ENCODE results near the gene ZCCHC7. TPM values are rescaled to one million over a fixed set of nuclear protein-coding genes. Genes with fewer than 3 reads are reported as not detected.
"Not testable (repeated sequence)": the region's sequence is repeated elsewhere in the genome, so short reads cannot be mapped to it uniquely, and the experiment has no call there.

The ZCCHC7 gene
- polyA plus RNA-seq, 3 donors = 8.7 to 12.9 (median 12.5) TPM

DNA sequence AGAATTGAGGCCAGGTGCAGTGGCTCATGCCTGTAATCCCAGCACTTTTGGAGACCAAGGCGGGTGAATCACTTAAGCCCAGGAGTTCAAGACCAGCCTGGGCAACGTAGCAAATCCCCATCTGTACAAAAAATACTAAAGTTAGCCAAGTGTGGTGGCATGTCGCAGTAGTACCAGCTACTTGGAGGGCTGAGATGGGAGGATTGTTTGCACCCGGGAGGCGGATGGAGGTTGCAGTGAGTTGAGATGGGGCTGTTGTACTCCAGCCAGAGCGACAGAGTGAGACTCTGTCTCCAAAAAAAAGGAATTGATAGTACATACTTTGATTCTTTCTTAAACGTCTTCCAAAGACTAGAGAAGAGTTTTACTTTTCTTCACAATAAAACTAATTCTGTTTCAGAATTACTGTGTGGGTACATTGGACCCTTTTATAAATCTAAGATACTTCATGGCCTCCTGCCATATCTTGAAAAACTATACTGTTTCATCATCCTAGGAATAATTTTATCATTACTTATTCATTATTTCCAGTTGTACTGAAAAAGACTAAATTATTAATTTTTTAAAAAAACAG is 170.1 kb downstream of the ZCCHC7 start:
- H3K27me3 ChIP-seq (ENCODE audit: control insufficient read depth in 2 of 2, insufficient read depth in 2 of 2, low read length in 2 of 2) = no peaks in the 10 kb centered on the region
- Mint-ChIP-seq H3K4me1 (peaks cover 12% of the 10 kb centered on the region), H3K4me3 (no peak overlapping the region), H3K36me3 (peaks cover 3 to 6% of the 10 kb centered on the region in 2 donors), H3K9me3 (peaks cover 0 to 1% (median 0%) of the 10 kb centered on the region in 7 donors), H3K27me3 (ENCODE audit: low read depth in 3 of 3) (no peaks in the 10 kb centered on the region), H3K27ac (peak overlapping the region in 3 of 7 donors; percentile 8 to 67 (median 49))
- H3K4me3 ChIP-seq (replicated peaks in 1 of 3; ENCODE audit: low read depth in 2 of 3, low read length in 3 of 3) = no peak overlapping the region
- H3K79me2 ChIP-seq (ENCODE audit: insufficient read depth, low read length) = no peaks in the 10 kb centered on the region
- H3K4me1 ChIP-seq (ENCODE audit: control insufficient read depth in 1 of 2, insufficient read depth in 2 of 2, low read length in 2 of 2) = peaks cover 0 to 11% of the 10 kb centered on the region in 2 donors
- H2AFZ ChIP-seq (ENCODE audit: insufficient read depth, low read depth, low read length, poor library complexity, severe bottlenecking) = no peak overlapping the region
- no peak overlapping the region for H3K4me2 ChIP-seq (replicated peaks; ENCODE audit: extremely low read depth, low read length, poor library complexity, severe bottlenecking)
- H3K36me3 ChIP-seq (replicated peaks in 1 of 2; ENCODE audit: control insufficient read depth in 1 of 2, insufficient read depth in 2 of 2, low read length in 2 of 2) = no peaks in the 10 kb centered on the region
- TF ChIP-seq, protein P1, sequence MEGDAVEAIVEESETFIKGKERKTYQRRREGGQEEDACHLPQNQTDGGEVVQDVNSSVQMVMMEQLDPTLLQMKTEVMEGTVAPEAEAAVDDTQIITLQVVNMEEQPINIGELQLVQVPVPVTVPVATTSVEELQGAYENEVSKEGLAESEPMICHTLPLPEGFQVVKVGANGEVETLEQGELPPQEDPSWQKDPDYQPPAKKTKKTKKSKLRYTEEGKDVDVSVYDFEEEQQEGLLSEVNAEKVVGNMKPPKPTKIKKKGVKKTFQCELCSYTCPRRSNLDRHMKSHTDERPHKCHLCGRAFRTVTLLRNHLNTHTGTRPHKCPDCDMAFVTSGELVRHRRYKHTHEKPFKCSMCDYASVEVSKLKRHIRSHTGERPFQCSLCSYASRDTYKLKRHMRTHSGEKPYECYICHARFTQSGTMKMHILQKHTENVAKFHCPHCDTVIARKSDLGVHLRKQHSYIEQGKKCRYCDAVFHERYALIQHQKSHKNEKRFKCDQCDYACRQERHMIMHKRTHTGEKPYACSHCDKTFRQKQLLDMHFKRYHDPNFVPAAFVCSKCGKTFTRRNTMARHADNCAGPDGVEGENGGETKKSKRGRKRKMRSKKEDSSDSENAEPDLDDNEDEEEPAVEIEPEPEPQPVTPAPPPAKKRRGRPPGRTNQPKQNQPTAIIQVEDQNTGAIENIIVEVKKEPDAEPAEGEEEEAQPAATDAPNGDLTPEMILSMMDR (IDR thresholded peaks at IDR 0.05) = no peak
- peaks cover 3% of the 10 kb centered on the region for H4K20me1 ChIP-seq (ENCODE audit: insufficient read depth, low read length)
- H3K9me3 ChIP-seq (replicated peaks in 1 of 2; ENCODE audit: control insufficient read depth in 1 of 2, insufficient read depth in 1 of 2, low read length in 2 of 2) = no peaks in the 10 kb centered on the region
- H3K9ac ChIP-seq (ENCODE audit: insufficient read depth, low read length, poor library complexity, severe bottlenecking) = no peak overlapping the region
- WGBS (ENCODE audit: insufficient coverage) = 100% methylated on average over 1 of the region's 7 CpGs
- DNase-seq = no peak
- no peak overlapping the region for H3K27ac ChIP-seq (ENCODE audit: low read depth in 1 of 2, low read length in 2 of 2)
- intact Hi-C loops (cut with micrococcal nuclease) = no loop called here

DNA sequence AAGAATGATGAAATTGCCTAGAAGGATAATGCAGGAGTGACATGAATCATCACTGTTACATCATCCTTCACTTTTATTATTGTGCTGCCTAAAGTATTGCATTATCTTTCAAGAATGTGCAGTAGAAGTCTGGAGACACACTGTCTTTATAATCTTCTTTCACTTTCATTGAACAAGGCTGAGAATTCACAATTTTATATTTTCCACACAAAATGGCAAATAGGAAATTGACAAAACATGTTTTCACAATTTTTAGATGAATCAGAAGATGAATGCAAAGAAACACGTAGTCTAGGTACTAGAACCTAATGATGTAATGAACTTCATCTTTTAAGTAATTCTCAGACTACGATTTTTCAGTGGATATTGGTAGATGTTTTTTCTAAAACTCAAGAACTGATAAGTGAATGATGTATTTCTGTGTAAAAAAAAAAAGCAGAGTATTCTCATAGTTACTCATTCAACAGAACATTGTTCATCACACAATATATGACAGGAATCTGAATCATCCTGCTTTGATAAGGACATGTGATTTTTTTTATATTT is 170.6 kb downstream of the ZCCHC7 start:
- Mint-ChIP-seq H3K4me1 (peaks cover 12% of the 10 kb centered on the region), H3K27ac (peak overlapping the region in 4 of 7 donors; percentile 24 to 56 (median 44))

DNA sequence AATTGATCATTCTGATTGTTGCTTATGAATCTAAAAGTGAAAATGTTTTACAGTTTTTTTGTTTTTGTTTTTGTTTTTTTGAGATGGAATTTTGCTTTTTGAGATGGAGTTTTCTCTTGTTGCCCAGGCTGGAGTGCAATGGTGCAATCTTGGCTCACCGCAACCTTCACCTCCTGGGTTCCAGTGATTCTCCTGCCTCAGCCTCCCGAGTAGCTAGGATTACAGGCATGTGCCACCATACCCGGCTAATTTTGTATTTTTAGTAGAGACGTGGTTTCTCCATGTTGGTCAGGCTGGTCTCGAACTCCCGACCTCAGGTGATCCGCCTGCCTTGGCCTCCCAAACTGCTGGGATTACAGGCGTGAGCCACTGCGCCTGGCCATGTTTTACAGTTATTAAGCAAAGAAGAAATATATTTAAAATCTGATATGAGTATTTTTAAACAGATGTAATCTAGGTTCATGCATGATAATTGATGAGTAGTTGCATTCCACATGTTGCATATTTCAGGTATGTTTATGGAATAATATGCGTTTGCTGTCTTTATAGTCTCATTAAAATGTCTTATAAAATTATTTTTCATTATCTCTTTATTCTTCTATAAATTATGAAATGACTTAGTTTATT is 171.4 kb downstream of the ZCCHC7 start:
- DNase-seq; H3K27ac ChIP-seq (ENCODE audit: low read depth in 1 of 2, low read length in 2 of 2); intact Hi-C loops (cut with micrococcal nuclease); H3K9me3 ChIP-seq (replicated peaks in 1 of 2; ENCODE audit: control insufficient read depth in 1 of 2, insufficient read depth in 1 of 2, low read length in 2 of 2); H2AFZ ChIP-seq (ENCODE audit: insufficient read depth, low read depth, low read length, poor library complexity, severe bottlenecking); H3K9ac ChIP-seq (ENCODE audit: insufficient read depth, low read length, poor library complexity, severe bottlenecking); H4K20me1 ChIP-seq (ENCODE audit: insufficient read depth, low read length); H3K36me3 Mint-ChIP-seq; H3K4me3 ChIP-seq (replicated peaks in 1 of 3; ENCODE audit: low read depth in 2 of 3, low read length in 3 of 3); H3K9me3 Mint-ChIP-seq; H3K36me3 ChIP-seq (replicated peaks in 1 of 2; ENCODE audit: control insufficient read depth in 1 of 2, insufficient read depth in 2 of 2, low read length in 2 of 2); H3K27me3 ChIP-seq (ENCODE audit: control insufficient read depth in 2 of 2, insufficient read depth in 2 of 2, low read length in 2 of 2); H3K79me2 ChIP-seq (ENCODE audit: insufficient read depth, low read length); H3K27me3 Mint-ChIP-seq (ENCODE audit: low read depth in 3 of 3); H3K4me3 Mint-ChIP-seq; H3K4me2 ChIP-seq (replicated peaks; ENCODE audit: extremely low read depth, low read length, poor library complexity, severe bottlenecking): not testable (repeated sequence)
- peak overlapping the region in 3 of 7 donors; percentile 52 to 63 (median 61) for H3K27ac Mint-ChIP-seq
- peaks cover 12% of the 10 kb centered on the region for H3K4me1 Mint-ChIP-seq
- H3K4me1 ChIP-seq (ENCODE audit: control insufficient read depth in 1 of 2, insufficient read depth in 2 of 2, low read length in 2 of 2) = peaks cover 0 to 11% of the 10 kb centered on the region in 2 donors
- WGBS (ENCODE audit: insufficient coverage) = 100% methylated on average over 7 of the region's 10 CpGs

More for the DNA sequence above, 170.6 kb downstream of the ZCCHC7 start:
- Histone ChIP-seq H2AFZ (ENCODE audit: insufficient read depth, low read depth, low read length, poor library complexity, severe bottlenecking) (no peak overlapping the region), H3K9me3 (replicated peaks in 1 of 2; ENCODE audit: control insufficient read depth in 1 of 2, insufficient read depth in 1 of 2, low read length in 2 of 2) (no peaks in the 10 kb centered on the region), H4K20me1 (ENCODE audit: insufficient read depth, low read length) (peaks cover 3% of the 10 kb centered on the region), H3K4me3 (replicated peaks in 1 of 3; ENCODE audit: low read depth in 2 of 3, low read length in 3 of 3) (peak overlapping the region in 1 of 3 experiments; percentile 31), H3K27me3 (ENCODE audit: control insufficient read depth in 2 of 2, insufficient read depth in 2 of 2, low read length in 2 of 2) (no peaks in the 10 kb centered on the region), H3K79me2 (ENCODE audit: insufficient read depth, low read length) (no peaks in the 10 kb centered on the region), H3K36me3 (replicated peaks in 1 of 2; ENCODE audit: control insufficient read depth in 1 of 2, insufficient read depth in 2 of 2, low read length in 2 of 2) (no peaks in the 10 kb centered on the region), H3K27ac (ENCODE audit: low read depth in 1 of 2, low read length in 2 of 2) (peak overlapping the region in 1 of 2 donors; percentile 69), H3K9ac (ENCODE audit: insufficient read depth, low read length, poor library complexity, severe bottlenecking) (no peak overlapping the region), H3K4me1 (ENCODE audit: control insufficient read depth in 1 of 2, insufficient read depth in 2 of 2, low read length in 2 of 2) (peaks cover 0 to 11% of the 10 kb centered on the region in 2 donors), H3K4me2 (replicated peaks; ENCODE audit: extremely low read depth, low read length, poor library complexity, severe bottlenecking) (peak overlapping the region; percentile 34)
- no peaks in the 10 kb centered on the region for H3K27me3 Mint-ChIP-seq (ENCODE audit: low read depth in 3 of 3)
- peak; percentile 54 to 77 (median 74) for DNase-seq
- H3K4me3 Mint-ChIP-seq = no peak overlapping the region
- peaks cover 0 to 1% (median 0%) of the 10 kb centered on the region in 7 donors for H3K9me3 Mint-ChIP-seq
- TF ChIP-seq, protein P1 (IDR thresholded peaks at IDR 0.05) = no peak
- WGBS (ENCODE audit: insufficient coverage) = no CpG with 5 or more reads among the region's 2 CpGs
- peaks cover 3 to 6% of the 10 kb centered on the region in 2 donors for H3K36me3 Mint-ChIP-seq
- intact Hi-C loops (cut with micrococcal nuclease) = no loop called here
